Upper lobe of left lung (tissue), 4 donors: ENCODE measurements around the gene MSANTD1.

ENCODE experiments used
- CTCF ChIP-seq, 6 experiments: fragments of 450-650 bp in 4 of 6; fragments of 200-600 bp in 2 of 6; sonication (generic) in 2 of 6; IDR thresholded peaks; one replicate each; pipeline ENCODE4 v1.5.1; 2016 to 2019; ENCODE audit warnings: antibody characterized with exemption in 6 of 6
- EP300 ChIP-seq, 4 donors: sonication (generic); formaldehyde crosslinking; IDR thresholded peaks; one replicate each; pipeline ENCODE4 v1.5.1; 2017; ENCODE audit warnings: antibody characterized with exemption in 4 of 4, control low read depth in 2 of 4
- POLR2A ChIP-seq, 4 donors: fragments of 450-650 bp; IDR thresholded peaks; one replicate each; pipeline ENCODE4 v1.5.1; 2016 to 2017; ENCODE audit warnings: antibody characterized with exemption in 4 of 4, mild to moderate bottlenecking in 2 of 4
- POLR2AphosphoS5 ChIP-seq, 2 donors: sonication (generic); formaldehyde crosslinking; IDR thresholded peaks; one replicate each; pipeline ENCODE4 v1.5.1; 2017; ENCODE audit warnings: antibody characterized with exemption in 2 of 2

DNA sequence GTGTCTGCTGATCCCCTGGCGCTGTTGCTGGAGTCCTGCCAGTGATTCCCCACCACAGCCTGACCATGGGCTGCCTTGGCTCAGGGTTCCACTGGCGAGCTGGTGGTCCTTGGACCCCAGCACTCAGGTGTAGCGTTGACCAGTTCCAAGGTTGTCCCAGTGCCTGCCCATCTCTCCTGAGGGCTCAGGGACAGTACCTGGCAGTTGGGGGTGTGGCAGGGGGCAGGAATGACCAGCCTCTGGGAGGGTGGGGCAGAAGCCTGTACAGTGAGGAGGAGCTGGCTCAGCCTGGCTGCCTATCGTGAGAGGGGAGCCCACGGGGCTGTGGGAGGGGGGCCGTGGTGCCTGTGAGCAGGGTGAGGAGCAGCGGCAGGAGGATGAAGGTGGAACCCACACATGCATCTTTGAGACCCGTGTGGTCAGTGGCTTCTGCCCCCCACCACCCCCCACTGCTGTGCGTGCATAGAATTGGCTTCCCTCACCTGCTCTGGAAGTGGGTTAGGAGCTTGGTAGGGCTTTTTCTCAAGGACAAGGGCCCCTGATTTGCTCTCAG, 12.6 kb upstream of the MSANTD1 start:
- TF ChIP-seq CTCF (IDR thresholded peaks at IDR 0.05) = no peak
- TF ChIP-seq EP300 (IDR thresholded peaks at IDR 0.05) = no peak
- TF ChIP-seq POLR2A (IDR thresholded peaks at IDR 0.05) = no peak
- TF ChIP-seq POLR2AphosphoS5 (IDR thresholded peaks at IDR 0.05) = no peak
